LHCN-M2 (cell line): ENCODE data around the gene CASP10. TPM values are rescaled to one million over a fixed set of nuclear protein-coding genes. Genes with fewer than 3 reads are reported as not detected.

Experiments
- total RNA-seq: library from RNA; depleted of rRNA; stranded (reverse); fragments of >200 nt; gene quantifications from 2 replicates; pipeline ENCODE4 v1.2.3, GENCODE V29; 2014; rRNA removed

The CASP10 gene
- total RNA-seq, 1 experiment from 2014 or later: 0.52 TPM

Other genes starting within 250 kb of the CASP10 start
- 15.6 and 15.8 TPM in 2 replicates for gene ORC2, start 219.5 kb upstream of the CASP10 start, total RNA-seq
- gene HYCC2, start 111.5 kb upstream of the CASP10 start, total RNA-seq: 3.6 and 3.7 TPM in 2 replicates
- 89.9 and 127 TPM in 2 replicates for gene NDUFB3, start 111.1 kb upstream of the CASP10 start, total RNA-seq
- 47.7 and 50.0 TPM in 2 replicates for gene CFLAR, start 67.0 kb upstream of the CASP10 start, total RNA-seq
- 19.6 and 23.0 TPM in 2 replicates for gene CASP8, start 77.4 kb downstream of the CASP10 start, total RNA-seq
- 1.3 and 3.7 TPM in 2 replicates for gene FLACC1, start 174.2 kb downstream of the CASP10 start, total RNA-seq